Measurements from ENCODE around the gene PLCD4.
A peak's percentile ranks its signal among the peaks of the same experiment; 100 is the strongest.

The PLCD4 gene

DNA sequence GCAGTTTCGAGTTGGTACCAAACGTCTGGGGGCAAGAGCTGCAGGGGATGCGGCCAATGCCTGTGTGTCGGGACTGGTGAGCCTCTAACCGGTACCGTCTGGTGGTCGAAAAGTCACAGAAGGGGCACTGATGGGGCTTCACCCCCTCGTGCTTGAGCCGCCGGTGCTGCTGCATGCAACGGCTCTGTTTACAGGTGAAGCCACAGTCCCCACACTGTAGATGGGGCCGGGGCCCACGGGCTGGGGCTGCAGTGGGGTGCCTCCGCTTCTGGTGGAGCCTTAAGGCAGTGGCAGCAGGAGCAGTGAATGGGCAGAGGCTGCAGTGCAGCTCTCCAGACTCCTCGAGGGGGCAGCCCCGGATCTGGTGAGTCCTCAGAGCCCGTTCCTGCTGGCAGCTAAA is 35.1 kb downstream of the PLCD4 start:
- ChIA-PET CTCF (interaction anchor here (1.1 to 2.4 kb wide), 3 partner anchors 16 to 44 kb away, joined by 3 to 9 read pairs (median 3); partner anchors contain the start of genes BCS1L, PLCD4 and ZNF142), POLR2A (no interaction called here)
- DNase-seq (ENCODE audit: low read depth, low spot score): no peak
- no peak for TF ChIP-seq CTCF (IDR thresholded peaks at IDR 0.05; ENCODE audit: insufficient read depth, low read length, missing control alignments)
- no peak overlapping the region for H3K4me3 ChIP-seq (ENCODE audit: low read depth, low read length)

GRCh38 chr2:218643751-218644310 is 36.1 kb downstream of the PLCD4 start:
- CTCF ChIA-PET: interaction anchor here (1.0 to 2.4 kb wide), 5 partner anchors 10 to 372 kb away, joined by 3 to 9 read pairs (median 3); partner anchors contain the start of genes BCS1L, PLCD4 and ZNF142
- no peak overlapping the region for H3K4me3 ChIP-seq (ENCODE audit: low read depth, low read length)
- DNase-seq (ENCODE audit: low read depth, low spot score): no peak
- POLR2A ChIA-PET: no interaction called here
- TF ChIP-seq CTCF (IDR thresholded peaks at IDR 0.05; ENCODE audit: insufficient read depth, low read length, missing control alignments): no peak

DNA sequence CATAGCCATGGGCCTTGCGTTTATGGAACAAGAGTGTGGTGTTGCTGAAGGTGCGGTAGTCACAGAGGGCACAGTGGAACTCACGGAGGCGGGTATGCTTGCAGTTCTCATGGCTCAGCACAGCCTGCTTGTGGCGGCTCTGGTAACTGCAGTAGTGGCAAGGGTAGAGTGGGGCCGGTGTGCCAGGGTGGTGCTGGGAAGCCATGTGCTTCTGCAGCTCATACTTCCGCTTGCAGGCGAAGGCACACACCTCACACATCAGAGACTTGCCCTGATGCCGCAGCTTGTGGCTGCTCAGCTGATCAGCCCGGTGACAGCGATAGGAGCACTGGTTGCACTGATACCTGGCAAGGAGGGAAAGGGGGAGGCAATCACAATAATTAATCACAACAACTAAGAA is 37.0 kb downstream of the PLCD4 start:
- TF ChIP-seq CTCF (IDR thresholded peaks at IDR 0.05; ENCODE audit: insufficient read depth, low read length, missing control alignments): no peak
- CTCF ChIA-PET: interaction anchor here (1.0 to 2.4 kb wide), 4 partner anchors 11 to 373 kb away, joined by 3 to 9 read pairs (median 4); partner anchors contain the start of genes BCS1L and ZNF142
- H3K4me3 ChIP-seq (ENCODE audit: low read depth, low read length): no peak overlapping the region
- POLR2A ChIA-PET: no interaction called here
- no peak for DNase-seq (ENCODE audit: low read depth, low spot score)

- no peak for DNase-seq (ENCODE audit: low read depth, low spot score)
- H3K4me3 ChIP-seq (ENCODE audit: low read depth, low read length): no peak overlapping the region
- no peak for TF ChIP-seq CTCF (IDR thresholded peaks at IDR 0.05; ENCODE audit: insufficient read depth, low read length, missing control alignments)
- ChIA-PET CTCF (interaction anchor here (1.0 to 6.4 kb wide), 5 partner anchors 14 to 373 kb away, joined by 3 to 95 read pairs (median 4); partner anchors contain the start of genes BCS1L and ZNF142), POLR2A (no interaction called here)
These were observed 37.4 kb downstream of the PLCD4 start for GRCh38 chr2:218645126-218645525.

DNA sequence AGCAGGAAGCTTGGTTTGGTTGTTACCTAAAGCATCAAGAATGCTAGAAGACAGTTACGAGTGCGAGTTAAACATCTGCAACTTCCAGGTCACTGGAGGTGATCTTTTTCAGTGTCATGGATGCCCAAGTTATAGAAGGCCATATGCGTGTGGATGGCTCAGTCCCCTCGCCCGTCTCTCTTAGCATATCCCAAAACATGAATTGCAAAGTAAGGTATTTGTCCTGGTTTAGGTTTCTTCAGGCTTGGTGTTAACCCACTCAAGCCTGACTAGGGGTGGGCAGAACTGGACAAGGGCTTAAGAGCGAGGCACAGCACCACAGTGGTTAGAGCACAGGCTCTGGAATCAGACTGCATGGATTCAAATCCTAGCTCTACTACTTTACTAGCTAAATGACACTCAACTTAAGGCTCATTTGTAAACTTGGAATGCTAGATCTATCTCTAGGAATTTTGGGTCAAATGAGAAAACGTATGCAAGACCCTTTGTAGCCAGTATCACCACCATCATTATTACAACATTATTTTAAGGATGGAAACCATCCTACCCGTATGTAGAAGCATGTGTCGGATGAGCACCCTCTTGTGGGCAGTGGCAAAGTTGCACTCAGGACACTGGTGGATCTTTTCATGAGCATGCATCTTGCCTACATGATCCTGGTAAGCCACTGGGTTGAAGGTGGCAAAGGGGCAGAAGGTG is 40.5 kb downstream of the PLCD4 start:
- DNase-seq (ENCODE audit: low read depth, low spot score): no peak
- TF ChIP-seq CTCF (IDR thresholded peaks at IDR 0.05; ENCODE audit: insufficient read depth, low read length, missing control alignments): peak; percentile 84
- ChIA-PET POLR2A (no interaction called here), CTCF (interaction anchor here (0.6 to 6.4 kb wide), 34 partner anchors 8 to 376 kb away, joined by 3 to 95 read pairs (median 4); partner anchors contain the start of genes BCS1L, PLCD4, RNF25 and STK36)
- H3K4me3 ChIP-seq (ENCODE audit: low read depth, low read length): no peak overlapping the region

DNA sequence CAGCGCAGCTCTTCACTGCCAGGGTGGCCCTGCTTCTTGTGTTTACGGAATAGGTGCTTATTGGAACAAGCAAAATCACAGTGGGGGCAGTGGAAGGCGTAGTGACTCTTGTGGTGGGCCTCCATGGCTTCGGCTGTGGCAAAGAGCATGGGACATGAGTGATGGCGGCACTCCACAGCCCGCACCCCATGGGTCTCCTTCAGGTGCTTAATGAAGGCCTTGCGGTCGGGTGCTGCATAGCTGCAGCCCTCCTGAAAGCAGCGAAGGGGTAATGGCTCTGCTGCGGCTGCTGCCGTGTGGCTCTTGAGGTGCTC is 41.0 kb downstream of the PLCD4 start:
- DNase-seq (ENCODE audit: low read depth, low spot score): no peak
- CTCF ChIA-PET: interaction anchor here (0.6 to 6.4 kb wide), 31 partner anchors 9 to 376 kb away, joined by 3 to 95 read pairs (median 5); partner anchors contain the start of genes BCS1L, PLCD4, RNF25 and STK36
- no peak for TF ChIP-seq CTCF (IDR thresholded peaks at IDR 0.05; ENCODE audit: insufficient read depth, low read length, missing control alignments)
- no peak overlapping the region for H3K4me3 ChIP-seq (ENCODE audit: low read depth, low read length)
- POLR2A ChIA-PET: no interaction called here
